Loucy (cell line): ENCODE measurements around the gene STOX1.

Experiments used
- EZH2phosphoT487 ChIP-seq: fragments of 200-600 bp; IDR thresholded peaks from 2 replicates; pipeline ENCODE4 v1.6.1; 2018; ENCODE audit warnings: antibody characterized with exemption, mild to moderate bottlenecking, moderate library complexity, borderline replicate concordance
- TF ChIP-seq, protein P1 (sequence below): fragments of 200-600 bp; sonication (generic); conservative IDR thresholded peaks from 2 replicates; pipeline ENCODE4 v1.5.1; 2014; ENCODE audit warnings: mild to moderate bottlenecking, antibody characterized with exemption, low read length

DNA sequence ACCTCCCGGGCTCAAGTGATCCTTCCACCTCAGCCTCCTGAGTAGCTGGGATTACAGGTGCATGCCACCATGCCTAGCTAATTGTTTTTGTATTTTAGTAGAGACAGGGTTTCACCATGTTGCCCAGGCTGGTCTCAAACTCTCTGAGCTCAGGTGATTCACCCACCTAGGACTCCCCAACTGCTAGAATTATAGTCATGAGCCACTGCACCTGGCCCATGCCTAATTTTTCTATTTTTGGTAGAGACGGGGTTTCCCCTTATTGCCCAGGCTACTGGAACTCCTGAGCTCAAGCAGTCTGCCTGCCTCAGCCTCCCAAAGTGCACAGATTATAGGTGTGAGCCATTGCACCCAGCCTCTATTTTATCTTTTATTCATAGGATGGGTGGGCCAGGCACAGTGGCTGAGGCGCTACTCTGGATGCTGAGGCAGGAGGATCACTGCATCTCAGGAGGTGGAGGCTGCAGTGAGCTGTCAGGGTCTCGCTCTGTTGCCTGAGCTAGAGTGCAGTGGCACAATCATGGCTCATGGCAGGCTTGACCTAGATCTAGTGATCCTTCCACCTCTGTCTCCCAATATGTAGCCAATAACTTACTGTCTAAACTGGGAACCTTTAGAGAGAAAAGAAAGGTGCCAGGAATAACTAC is 31.3 kb upstream of the STOX1 start:
- TF ChIP-seq, protein P1, sequence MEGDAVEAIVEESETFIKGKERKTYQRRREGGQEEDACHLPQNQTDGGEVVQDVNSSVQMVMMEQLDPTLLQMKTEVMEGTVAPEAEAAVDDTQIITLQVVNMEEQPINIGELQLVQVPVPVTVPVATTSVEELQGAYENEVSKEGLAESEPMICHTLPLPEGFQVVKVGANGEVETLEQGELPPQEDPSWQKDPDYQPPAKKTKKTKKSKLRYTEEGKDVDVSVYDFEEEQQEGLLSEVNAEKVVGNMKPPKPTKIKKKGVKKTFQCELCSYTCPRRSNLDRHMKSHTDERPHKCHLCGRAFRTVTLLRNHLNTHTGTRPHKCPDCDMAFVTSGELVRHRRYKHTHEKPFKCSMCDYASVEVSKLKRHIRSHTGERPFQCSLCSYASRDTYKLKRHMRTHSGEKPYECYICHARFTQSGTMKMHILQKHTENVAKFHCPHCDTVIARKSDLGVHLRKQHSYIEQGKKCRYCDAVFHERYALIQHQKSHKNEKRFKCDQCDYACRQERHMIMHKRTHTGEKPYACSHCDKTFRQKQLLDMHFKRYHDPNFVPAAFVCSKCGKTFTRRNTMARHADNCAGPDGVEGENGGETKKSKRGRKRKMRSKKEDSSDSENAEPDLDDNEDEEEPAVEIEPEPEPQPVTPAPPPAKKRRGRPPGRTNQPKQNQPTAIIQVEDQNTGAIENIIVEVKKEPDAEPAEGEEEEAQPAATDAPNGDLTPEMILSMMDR: no peak
- TF ChIP-seq EZH2phosphoT487: no peak
